ENCODE results near the gene IL1RN. TPM values are rescaled to one million over a fixed set of nuclear protein-coding genes. Genes with fewer than 3 reads are reported as not detected.

IL1RN gene
- total and polyA plus RNA-seq, 2 donors from 2014 or later = 1.3 to 2.1 TPM

DNA sequence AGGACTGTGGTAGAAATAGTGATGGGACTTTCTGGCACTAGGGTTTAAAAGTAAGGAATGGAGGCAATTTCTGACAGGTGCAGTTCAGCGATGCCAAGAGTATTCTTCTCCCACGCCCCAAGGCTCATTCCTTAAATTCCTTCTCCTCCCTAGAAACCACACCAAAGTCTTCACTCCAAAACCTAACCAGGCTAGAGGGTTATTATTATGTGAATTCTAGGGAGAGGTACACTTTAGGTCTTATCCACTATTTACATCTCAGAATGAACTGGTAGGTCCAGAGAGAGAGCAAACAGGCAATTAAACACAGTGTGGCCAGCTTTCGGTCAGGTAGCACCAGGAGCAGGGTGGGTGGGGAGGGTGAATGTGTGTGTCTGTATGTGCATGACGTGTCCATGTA is 48.3 kb upstream of the IL1RN start:
- no peak overlapping the region for H3K9ac ChIP-seq (ENCODE audit: low read length in 3 of 3)
- intact Hi-C loops (cut with DNase I) = no loop called here
- FAIRE-seq = no peak

GRCh38 chr2:113080134-113080533 is 47.3 kb upstream of the IL1RN start:
- TF ChIP-seq CTCF (IDR thresholded peaks at IDR 0.05; ENCODE audit: borderline replicate concordance, extremely low read depth, insufficient read depth) = peak; percentile 66
- DNase-seq = peak in 4 of 5 donors; percentile 26 to 49 (median 43)
- H3K27me3 ChIP-seq (ENCODE audit: control insufficient read depth, insufficient read depth, low read length) = no peaks in the 10 kb centered on the region
- H3K36me3 ChIP-seq (ENCODE audit: control insufficient read depth in 2 of 3, insufficient read depth in 3 of 3, low read length in 3 of 3) = no peaks in the 10 kb centered on the region
- no peak for FAIRE-seq
- H3K9me3 ChIP-seq (ENCODE audit: control insufficient read depth in 2 of 3, insufficient read depth in 1 of 3, low read length in 3 of 3) = no peaks in the 10 kb centered on the region
- no peak overlapping the region for H3K27ac ChIP-seq (ENCODE audit: low read depth in 2 of 2, low read length in 2 of 2)
- H3K9ac ChIP-seq (ENCODE audit: low read length in 3 of 3) = no peak overlapping the region
- intact Hi-C loops (cut with DNase I) = no loop called here
- H3K4me3 ChIP-seq (ENCODE audit: low read length in 3 of 3) = no peak overlapping the region
- H3K4me1 ChIP-seq (ENCODE audit: control insufficient read depth in 2 of 3, insufficient read depth in 2 of 3, low read depth in 1 of 3, low read length in 3 of 3) = no peaks in the 10 kb centered on the region

More for the DNA sequence above, 48.3 kb upstream of the IL1RN start:
- no peaks in the 10 kb centered on the region for H3K9me3 ChIP-seq (ENCODE audit: control insufficient read depth in 2 of 3, insufficient read depth in 1 of 3, low read length in 3 of 3)
- no peaks in the 10 kb centered on the region for H3K27me3 ChIP-seq (ENCODE audit: control insufficient read depth, insufficient read depth, low read length)
- H3K27ac ChIP-seq (ENCODE audit: low read depth in 2 of 2, low read length in 2 of 2) = no peak overlapping the region
- no peak for DNase-seq
- H3K36me3 ChIP-seq (ENCODE audit: control insufficient read depth in 2 of 3, insufficient read depth in 3 of 3, low read length in 3 of 3) = no peaks in the 10 kb centered on the region
- no peak for TF ChIP-seq CTCF (IDR thresholded peaks at IDR 0.05; ENCODE audit: borderline replicate concordance, extremely low read depth, insufficient read depth)
- no peak overlapping the region for H3K4me3 ChIP-seq (ENCODE audit: low read length in 3 of 3)
- no peaks in the 10 kb centered on the region for H3K4me1 ChIP-seq (ENCODE audit: control insufficient read depth in 2 of 3, insufficient read depth in 2 of 3, low read depth in 1 of 3, low read length in 3 of 3)

GRCh38 chr2:113081488-113082210 is 45.7 kb upstream of the IL1RN start:
- H3K4me3 ChIP-seq (ENCODE audit: low read length in 3 of 3) = no peak overlapping the region
- no peak for DNase-seq
- H3K36me3 ChIP-seq (ENCODE audit: control insufficient read depth in 2 of 3, insufficient read depth in 3 of 3, low read length in 3 of 3) = no peaks in the 10 kb centered on the region
- H3K27ac ChIP-seq (ENCODE audit: low read depth in 2 of 2, low read length in 2 of 2) = no peak overlapping the region
- no peaks in the 10 kb centered on the region for H3K9me3 ChIP-seq (ENCODE audit: control insufficient read depth in 2 of 3, insufficient read depth in 1 of 3, low read length in 3 of 3)
- H3K9ac ChIP-seq (ENCODE audit: low read length in 3 of 3) = no peak overlapping the region
- FAIRE-seq = no peak
- intact Hi-C loops (cut with DNase I) = no loop called here
- H3K4me1 ChIP-seq (ENCODE audit: control insufficient read depth in 2 of 3, insufficient read depth in 2 of 3, low read depth in 1 of 3, low read length in 3 of 3) = no peaks in the 10 kb centered on the region
- no peak for TF ChIP-seq CTCF (IDR thresholded peaks at IDR 0.05; ENCODE audit: borderline replicate concordance, extremely low read depth, insufficient read depth)
- H3K27me3 ChIP-seq (ENCODE audit: control insufficient read depth, insufficient read depth, low read length) = no peaks in the 10 kb centered on the region

All from kidney (tissue), 14 donors.